Loucy (cell line): Measurements from ENCODE around the gene SIPA1L2.

Source experiments
- CTCF ChIP-seq: fragments of 200-600 bp; sonication (generic); conservative IDR thresholded peaks from 2 replicates; pipeline ENCODE4 v1.5.1; 2014; ENCODE audit warnings: mild to moderate bottlenecking, antibody characterized with exemption, low read length
- EZH2phosphoT487 ChIP-seq: fragments of 200-600 bp; IDR thresholded peaks from 2 replicates; pipeline ENCODE4 v1.6.1; 2018; ENCODE audit warnings: antibody characterized with exemption, mild to moderate bottlenecking, moderate library complexity, borderline replicate concordance

GRCh38 chr1:232622981-232623380, 7.0 kb downstream of the SIPA1L2 start:
- TF ChIP-seq CTCF (no peak), EZH2phosphoT487 (no peak)
